HL-60/S4 treated with phorbol 12-myristate 13-acetate at 8.2 ng/mL for 4 days and 3 days (cell line): Measurements from ENCODE around the gene RAB3C.

Experiments
- in situ Hi-C: fragments of 300-500 bp; cut with MboI; formaldehyde crosslinking; loops from 2 replicates; pipeline ENCODE4 v1.15.0; 2022; ENCODE audit warnings: low sequenced_read_pairs

RAB3C gene

GRCh38 chr5:58765058-58765457, 182.2 kb downstream of the RAB3C start:
- in situ Hi-C loops, result no loop called here

DNA sequence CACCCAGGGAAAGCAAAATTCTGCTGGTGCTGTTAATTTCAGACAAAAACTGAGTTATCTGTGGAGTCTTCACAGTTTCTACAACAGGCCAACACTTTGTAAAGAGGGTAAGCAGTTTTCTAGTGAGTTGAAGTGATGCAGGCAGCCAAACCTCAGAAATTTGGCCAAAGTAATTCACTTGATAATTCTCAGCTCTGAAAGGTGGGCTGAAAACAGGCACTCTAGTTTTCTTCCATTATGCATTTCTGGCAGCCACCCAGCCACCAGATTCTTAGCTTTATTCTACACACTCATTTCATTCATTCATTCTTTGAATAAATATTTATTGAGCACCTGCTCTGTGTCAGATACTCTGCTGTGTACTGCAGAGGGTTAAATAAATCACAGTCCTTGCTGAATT, 184.2 kb downstream of the RAB3C start:
- in situ Hi-C loops, result no loop called here

DNA sequence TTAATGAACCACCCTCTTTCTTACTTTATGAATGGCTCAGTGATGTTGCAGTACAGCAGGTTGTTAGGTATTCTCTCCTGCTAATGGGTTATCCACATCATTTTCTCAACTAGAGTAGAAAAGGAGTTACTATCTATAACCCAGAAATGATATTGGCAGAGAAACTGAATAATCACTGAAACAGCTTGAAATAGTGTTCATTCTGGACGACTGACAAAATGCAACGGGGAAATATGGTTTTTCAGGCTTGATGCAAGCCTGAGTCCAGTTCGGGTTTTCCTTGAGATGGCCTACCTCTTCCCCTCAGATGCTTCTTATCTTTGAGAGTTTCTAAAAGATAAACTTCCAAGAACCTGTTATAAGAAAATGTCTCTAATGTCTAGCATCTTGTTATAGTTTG, 187.3 kb downstream of the RAB3C start:
- in situ Hi-C loops, result no loop called here

DNA sequence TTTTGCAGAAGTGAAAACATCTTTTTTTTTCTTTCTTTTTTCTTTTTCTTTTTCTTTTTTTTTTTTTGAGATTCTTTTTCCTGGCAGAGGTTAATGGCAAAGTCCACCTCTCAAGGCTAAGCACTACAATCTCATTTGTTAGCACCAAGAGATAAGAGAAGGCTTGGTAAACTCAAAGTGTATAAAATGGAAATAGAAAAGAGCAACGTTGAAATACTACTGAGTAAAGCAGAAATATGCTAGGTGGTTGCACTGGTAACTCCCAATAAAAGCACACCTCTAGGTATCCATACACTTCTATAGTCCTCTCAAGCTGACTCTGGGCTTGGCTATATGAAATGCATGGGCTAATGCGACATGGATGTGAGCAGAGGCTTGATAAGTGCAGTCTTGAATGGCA, 188.9 kb downstream of the RAB3C start:
- in situ Hi-C loops, result no loop called here

DNA sequence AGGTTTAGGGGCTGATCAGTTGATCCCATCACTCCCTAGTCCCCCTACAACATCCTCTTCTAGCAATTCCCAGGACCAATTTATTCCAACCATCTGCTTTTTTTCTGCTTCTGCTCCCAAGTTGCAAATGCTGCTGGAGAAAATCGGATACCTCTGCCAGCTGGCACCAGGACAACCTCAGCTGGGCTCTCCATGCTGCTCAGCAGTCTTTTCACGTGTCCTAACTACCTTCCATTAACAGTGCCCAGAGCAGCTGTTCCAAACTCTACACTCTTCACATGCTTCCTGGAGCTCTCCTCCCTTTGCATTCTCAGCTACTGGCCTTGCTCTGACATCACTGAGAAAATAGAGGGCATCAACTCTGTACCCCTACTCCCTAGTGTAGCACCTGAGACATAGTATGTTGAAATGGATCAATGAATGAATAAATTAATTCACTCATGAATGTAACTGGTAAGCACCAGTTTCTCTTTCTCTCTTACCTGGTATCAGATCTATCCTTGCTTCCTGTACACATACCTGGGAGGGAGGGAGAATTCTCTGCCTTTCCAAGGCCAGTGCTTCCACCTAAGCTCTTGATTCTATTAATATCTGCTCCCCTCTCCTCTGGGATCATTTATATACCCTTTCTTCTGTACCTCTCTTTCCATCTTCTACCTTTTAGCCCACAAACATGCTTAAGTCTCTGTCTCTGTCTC, 191.0 kb downstream of the RAB3C start:
- in situ Hi-C loops, result no loop called here

GRCh38 chr5:58774937-58775336, 192.1 kb downstream of the RAB3C start:
- in situ Hi-C loops, result no loop called here

DNA sequence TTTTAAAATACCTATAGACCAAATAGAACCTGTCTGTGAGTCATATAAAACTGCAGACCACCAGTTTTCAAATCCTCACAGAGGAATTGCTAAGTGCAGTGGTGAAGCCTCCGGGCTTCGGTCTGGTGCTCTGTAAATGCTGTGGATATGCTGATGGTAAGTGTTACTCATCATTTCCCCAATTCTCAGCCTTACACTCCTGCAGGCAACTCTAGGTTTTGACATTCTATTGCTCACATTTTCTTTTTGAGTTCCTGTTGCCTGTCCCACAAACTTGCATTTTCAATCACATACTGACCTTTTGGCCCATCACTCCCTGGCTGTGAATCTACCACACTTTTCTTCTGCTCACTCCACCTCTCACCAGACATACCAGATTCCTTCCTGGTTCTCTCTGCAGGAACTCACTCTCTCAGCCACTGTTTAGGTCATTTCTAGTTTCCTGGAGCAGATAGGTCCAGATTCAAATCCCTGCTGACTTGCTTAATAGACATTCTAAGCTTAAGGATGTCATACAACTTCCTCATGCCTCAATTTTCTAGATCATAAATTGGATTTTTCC, 192.9 kb downstream of the RAB3C start:
- in situ Hi-C loops, result no loop called here

DNA sequence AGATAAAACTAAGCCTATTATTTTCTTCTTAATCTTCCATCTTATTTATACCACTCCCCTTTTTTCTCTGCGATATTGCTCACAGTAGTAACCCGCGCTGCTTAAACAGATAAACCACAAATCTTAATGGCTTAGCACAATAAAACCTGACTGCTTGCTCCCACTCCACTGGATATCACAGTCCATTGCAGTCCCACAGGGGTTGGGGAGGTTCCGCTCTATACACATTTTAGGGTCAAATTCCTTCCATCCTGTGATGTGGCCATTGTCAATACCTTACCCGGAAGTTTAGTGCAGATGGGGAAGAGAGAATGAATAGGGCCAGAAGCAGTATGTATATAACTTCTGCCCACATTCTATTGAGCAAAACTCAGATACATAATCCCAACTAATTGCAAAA, 193.7 kb downstream of the RAB3C start:
- in situ Hi-C loops, result no loop called here

DNA sequence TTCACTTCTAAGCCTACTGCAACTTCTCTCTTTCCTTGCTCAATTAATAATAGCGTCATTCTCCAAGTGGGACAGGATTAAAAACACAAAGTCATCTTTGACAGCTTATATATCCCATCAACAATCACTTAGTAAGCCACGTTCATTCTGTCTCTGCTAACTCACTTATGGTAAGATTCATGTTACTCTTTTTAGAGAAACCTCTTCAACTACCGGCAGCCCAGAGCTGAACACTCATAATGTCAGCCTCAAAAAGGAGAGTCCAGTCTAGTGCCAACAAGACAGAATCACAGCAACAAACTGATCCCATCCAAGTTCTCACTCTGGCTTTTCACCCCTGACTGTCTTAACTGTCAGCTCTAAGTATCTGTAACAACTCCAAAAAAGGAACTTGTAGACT, 196.0 kb downstream of the RAB3C start:
- in situ Hi-C loops, result no loop called here

DNA sequence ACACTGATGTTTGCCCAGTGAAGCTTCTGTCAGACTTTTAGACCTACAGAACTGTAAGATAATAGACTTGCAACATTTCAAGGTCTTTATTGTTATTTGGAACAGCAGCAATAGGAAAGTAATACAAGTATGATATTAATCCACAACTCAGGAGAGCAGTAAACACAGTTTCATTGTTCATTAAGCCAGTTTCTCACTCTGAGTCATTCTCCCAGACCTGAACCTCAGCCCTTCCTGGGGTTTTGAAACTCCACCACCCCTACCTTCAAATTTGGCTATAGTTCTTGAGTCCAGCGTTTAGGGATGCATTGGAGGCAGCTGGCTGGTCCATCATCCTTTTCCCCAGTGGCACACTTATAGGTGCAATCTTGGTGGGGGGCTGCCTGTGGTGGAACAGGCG, 203.2 kb downstream of the RAB3C start:
- in situ Hi-C loops, result no loop called here

DNA sequence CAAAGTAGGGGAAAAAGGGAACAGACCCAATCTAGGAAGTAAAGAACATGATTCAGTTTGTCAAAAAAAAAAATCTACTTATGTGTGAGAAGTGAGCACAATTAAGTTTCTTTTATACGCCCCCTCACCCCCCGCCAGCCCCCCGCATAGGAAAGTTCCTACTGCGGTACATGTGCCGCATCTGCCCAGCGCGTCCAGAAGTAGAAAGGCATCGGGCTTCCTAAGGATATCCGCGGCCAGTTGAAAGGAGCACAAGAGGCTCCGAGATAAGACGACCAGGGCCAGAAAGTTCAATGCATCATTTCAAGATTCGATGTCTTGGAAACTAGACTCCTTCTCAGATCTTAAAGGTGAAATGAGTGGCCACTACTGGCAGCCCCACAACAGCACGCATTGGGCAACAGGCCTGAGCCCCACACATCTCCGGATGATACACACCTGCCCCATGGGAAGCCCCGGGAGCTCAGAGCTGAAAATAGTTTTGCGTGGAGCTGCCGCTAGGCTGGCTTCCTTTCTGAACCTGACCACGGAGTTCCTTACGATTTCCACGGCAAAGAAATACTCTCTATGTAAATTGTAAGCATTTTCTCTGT, 203.9 kb downstream of the RAB3C start:
- in situ Hi-C loops, result no loop called here

- in situ Hi-C loops, result no loop called here
Measured at GRCh38 chr5:58787987-58788386, 205.1 kb downstream of the RAB3C start.

DNA sequence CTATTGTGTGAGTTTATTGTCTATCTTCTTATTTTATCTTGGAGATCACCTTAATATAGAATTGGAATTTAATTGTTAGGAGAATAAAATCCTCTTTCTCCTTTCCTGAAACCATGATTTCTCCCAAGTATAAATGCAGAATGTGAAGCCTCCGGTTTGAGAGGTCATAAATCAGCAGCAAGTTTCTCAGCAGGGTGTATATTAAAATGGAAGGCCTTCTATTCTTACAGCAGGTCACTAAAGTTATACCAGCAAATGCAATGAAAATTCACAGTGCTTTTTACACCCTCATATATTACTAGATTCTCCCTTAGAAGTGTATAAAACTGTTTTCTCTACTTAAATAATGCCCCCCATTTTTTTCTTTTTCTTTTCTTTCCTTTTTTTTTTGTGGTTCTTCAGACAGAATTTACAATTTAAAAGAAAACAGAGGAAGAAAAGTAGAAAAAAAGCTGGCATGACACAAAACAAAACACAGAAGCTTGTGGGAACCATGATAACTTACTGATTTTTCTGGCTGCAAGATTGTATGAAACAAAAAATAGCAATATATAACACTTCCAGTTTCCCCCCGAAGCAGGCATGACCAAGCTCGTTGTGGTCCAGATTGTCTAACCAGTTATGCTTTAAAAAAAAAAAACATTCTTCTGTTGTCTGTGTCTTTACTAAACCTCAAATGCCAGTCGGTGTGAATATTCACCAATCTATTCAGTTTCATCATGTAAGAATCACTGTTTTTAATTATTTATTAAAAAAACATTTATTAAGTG, 211.2 kb downstream of the RAB3C start:
- in situ Hi-C loops, result no loop called here

DNA sequence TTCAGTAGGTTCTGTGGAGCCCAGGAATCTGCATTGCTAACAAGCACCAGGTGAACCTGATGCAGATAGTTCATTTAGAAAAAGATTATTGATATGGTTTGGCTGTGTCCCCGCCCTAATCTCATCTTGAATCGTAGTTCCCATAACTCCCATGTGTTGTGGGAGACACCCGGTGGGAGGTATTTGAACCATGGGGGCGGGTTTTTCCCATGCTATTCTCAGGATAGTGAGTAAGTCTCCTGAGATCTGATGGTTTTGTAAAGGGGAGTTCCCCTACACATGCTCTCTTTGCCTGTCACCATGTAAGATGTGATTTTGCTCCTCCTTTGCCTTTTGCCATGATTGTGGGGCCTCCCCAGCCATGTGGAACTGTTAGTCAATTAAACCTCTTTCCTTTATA, 212.0 kb downstream of the RAB3C start:
- in situ Hi-C loops, result no loop called here

DNA sequence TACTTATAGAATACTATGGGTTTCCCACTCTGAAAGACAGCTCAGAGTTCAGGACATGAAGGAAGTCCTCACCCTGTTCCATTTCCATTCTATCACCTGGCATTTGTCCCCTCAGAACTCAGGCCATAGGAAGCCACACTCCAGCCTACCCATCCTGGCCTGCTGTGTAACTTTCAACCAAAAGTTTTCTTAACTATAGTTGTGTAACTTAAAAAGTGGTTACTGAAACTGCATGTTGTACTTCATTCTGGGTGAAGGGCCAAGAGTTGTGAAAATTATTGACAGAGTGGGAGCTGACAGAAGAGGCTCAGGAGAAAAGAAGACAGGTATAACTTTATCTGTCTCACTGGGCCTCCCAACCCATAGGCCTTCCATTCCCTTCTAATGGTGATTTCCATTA, 212.5 kb downstream of the RAB3C start:
- in situ Hi-C loops, result no loop called here

GRCh38 chr5:58797021-58797420, 214.1 kb downstream of the RAB3C start:
- in situ Hi-C loops, result no loop called here

DNA sequence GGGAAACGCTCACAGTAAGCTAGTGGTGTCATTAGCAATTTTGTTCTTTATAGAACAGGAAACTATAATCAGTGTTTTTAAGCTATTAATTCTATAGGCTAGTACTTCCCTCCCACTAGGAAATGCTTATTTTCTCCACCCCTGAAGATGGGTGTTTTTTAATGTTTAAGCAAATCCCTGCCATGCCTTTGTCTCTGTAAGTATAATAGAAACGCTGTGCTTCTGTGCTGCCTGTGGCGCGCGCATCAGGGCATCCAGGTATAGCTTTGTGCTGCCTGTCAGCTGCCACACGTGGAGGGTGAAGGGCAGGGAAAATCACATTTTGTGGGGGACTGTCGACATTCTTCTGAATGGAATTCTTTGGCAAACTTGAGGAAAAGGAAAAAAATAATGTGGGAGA, 217.5 kb downstream of the RAB3C start:
- in situ Hi-C loops, result no loop called here

DNA sequence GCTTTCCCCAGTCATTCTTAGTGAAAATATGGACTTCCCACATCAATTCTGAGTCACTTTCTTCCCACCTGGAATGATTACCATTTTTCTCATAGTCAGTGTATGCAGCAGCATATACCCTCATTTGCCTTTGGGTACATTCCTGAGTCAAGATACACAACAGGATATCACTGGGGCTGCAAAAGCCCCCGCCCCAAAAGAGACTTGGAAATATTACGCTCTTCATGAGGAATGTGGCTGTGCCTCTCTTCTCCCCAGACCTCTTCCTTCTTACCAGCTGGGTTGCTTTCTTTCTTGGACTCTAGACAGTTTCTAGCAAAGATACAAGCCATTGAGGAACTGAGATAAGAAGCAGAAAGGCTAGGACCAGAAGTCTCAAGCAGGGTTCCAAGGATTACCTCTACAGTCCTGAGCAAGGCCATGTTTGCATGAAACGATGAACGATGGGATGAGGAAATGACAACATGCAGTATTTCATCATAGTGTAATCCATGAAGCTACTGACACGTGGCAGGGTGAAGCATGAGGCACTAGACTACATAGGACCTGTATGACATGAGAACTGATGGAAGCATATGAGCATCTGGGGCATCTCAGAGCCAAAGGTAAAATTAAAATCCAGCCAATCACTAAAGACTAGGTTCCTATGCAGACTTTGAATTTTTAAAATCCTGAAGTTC, 218.1 kb downstream of the RAB3C start:
- in situ Hi-C loops, result no loop called here

DNA sequence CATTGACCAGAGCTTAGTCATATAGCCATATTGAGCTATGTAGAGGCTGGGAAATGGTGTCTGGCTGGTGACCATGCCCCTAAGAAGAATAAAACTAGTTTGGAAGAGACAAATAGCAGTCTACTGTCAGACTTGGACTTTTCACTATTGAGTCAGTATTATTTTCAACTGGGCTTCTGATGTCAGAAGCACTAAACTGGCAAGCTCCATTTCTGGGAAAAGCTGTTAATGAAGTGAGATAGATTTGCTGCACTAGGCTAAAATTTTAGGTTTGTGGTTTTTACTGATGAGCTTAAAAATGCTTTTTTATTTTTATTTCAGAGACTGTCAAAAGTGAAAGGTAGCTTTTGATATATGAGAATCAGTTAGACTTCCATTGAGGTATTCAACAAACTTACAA, 220.2 kb downstream of the RAB3C start:
- in situ Hi-C loops, result no loop called here

DNA sequence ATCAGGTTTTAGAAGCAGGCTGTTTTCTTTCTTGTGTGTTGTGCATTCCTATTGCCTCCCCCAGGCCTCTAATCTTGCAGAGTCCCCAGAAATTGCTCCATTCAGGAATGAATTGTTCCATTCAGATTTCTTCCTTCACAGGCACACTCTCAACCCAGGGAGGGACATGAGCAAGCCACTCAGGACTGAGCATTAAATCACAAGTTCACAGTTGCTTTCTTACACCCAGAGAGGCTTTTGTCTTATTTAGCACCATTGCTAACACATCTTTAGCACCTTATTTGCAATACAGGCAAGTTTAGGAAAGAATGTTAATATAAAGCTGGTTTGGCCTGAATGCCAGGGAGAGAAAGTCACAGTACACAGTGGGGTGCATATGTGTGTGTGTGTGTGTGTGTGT, 221.4 kb downstream of the RAB3C start:
- in situ Hi-C loops, result no loop called here

DNA sequence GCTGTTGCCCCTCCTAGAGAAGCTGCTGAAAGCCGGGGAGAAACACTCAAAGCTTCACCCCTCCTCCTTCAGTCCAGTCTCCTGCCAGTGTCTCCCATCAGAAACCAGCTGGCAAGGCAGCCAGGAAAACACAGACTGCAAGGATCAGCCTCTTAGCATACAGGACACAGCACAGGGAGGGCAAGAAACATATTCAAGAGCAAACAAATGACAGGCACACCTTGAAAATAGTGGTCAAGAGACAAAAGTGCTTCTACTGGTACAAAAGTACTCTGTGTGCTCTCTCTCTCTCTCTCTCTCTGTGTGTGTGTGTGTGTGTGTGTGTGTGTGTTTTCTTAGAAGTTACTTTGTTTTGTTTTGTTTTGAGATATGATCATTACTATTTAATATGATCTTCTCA, 227.2 kb downstream of the RAB3C start:
- in situ Hi-C loops, result no loop called here
